C4-2B (cell line): ENCODE measurements around the gene RPL27.
A peak's percentile ranks its signal among the peaks of the same experiment; 100 is the strongest.

Experiments
- H3K27ac ChIP-seq: fragments of 450-650 bp; 2 replicates; pipeline ENCODE4 v1.5.1; 2017
- ZFX ChIP-seq: fragments of 450-650 bp; IDR thresholded peaks from 2 replicates; pipeline ENCODE4 v1.6.1; 2017
- TF ChIP-seq, protein P1 (sequence below): fragments of 450-650 bp; conservative IDR thresholded peaks from 2 replicates; pipeline ENCODE4 v1.5.1; 2017; ENCODE audit warnings: mild to moderate bottlenecking

Gene RPL27

GRCh38 chr17:42999003-42999525 is 845 bp downstream of the RPL27 start:
- no peak for TF ChIP-seq ZFX
- TF ChIP-seq, protein P1, sequence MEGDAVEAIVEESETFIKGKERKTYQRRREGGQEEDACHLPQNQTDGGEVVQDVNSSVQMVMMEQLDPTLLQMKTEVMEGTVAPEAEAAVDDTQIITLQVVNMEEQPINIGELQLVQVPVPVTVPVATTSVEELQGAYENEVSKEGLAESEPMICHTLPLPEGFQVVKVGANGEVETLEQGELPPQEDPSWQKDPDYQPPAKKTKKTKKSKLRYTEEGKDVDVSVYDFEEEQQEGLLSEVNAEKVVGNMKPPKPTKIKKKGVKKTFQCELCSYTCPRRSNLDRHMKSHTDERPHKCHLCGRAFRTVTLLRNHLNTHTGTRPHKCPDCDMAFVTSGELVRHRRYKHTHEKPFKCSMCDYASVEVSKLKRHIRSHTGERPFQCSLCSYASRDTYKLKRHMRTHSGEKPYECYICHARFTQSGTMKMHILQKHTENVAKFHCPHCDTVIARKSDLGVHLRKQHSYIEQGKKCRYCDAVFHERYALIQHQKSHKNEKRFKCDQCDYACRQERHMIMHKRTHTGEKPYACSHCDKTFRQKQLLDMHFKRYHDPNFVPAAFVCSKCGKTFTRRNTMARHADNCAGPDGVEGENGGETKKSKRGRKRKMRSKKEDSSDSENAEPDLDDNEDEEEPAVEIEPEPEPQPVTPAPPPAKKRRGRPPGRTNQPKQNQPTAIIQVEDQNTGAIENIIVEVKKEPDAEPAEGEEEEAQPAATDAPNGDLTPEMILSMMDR: no peak
- H3K27ac ChIP-seq: peak overlapping the region; percentile 96

GRCh38 chr17:43000894-43001293 is 2.7 kb downstream of the RPL27 start:
- peak overlapping the region; percentile 5 for H3K27ac ChIP-seq

- TF ChIP-seq, protein P1: no peak; the same call in 1 of the 2 replicates
- no peak for TF ChIP-seq ZFX
- H3K27ac ChIP-seq: no peak overlapping the region
Measured at GRCh38 chr17:43003542-43004172, 5.4 kb downstream of the RPL27 start.

GRCh38 chr17:43006639-43007551 is 8.7 kb downstream of the RPL27 start, which contains the start of gene IFI35:
TSS of gene IFI35 (plus strand) at chr17:43006784. CDS start at chr17:43006948, 164 bp downstream.
- peak within 1 kb of the TSS; percentile 62 for H3K27ac ChIP-seq
- no peak for TF ChIP-seq ZFX
- TF ChIP-seq, protein P1: no peak

GRCh38 chr17:43010667-43011308 is 12.6 kb downstream of the RPL27 start:
- H3K27ac ChIP-seq: no peak overlapping the region

DNA sequence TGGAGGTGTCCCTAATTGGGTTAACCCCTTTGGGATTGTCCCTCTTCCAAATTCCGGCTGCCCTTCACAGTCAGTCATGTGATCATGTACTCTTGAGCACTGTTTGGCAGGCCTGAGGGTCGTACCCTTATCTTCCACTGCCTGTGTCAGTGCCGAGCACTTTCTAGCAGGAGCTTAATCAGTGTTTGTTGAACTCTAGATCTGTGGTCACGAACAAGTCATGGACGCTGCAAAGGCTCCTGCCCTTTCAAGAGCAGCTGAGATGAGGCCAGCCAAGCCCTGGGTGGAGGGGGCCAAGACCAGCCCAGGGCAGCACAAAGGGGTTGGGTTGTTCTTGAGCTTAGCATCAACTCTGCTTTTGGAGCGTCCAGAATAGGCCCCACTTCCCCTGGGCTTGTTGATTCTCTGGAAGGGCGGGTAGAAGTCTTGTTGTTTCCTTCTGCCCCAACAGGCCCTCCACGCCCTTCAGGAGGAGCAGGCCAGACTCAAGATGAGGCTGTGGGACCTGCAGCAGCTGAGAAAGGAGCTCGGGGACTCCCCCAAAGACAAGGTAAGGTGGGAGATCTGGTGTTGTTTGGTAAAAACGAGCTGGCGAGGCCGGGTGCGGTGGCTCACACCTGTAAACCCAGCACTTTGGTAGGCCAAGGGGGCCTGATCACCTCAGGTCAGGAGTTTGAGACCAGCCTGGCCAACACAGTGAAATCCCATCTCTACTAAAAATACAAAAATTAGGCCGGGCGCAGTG is 13.7 kb downstream of the RPL27 start:
- no peak for TF ChIP-seq ZFX
- TF ChIP-seq, protein P1: no peak
- H3K27ac ChIP-seq: no peak overlapping the region

More at GRCh38 chr17:43010667-43011308, 12.6 kb downstream of the RPL27 start:
- TF ChIP-seq, protein P1: no peak
- TF ChIP-seq ZFX: no peak

DNA sequence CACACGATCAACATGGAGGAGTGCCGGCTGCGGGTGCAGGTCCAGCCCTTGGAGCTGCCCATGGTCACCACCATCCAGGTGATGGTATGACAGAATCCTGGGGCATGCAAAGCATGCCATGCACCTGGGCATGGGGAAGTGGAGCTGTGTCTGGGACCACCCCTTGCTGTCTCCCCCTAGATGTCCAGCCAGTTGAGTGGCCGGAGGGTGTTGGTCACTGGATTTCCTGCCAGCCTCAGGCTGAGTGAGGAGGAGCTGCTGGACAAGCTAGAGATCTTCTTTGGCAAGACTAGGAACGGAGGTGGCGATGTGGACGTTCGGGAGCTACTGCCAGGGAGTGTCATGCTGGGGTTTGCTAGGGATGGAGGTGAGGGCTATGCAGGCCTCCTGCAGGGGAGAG is 15.1 kb downstream of the RPL27 start:
- no peak for TF ChIP-seq ZFX
- TF ChIP-seq, protein P1: no peak
- no peak overlapping the region for H3K27ac ChIP-seq
